Measurements from ENCODE around the gene TIMM13.

TIMM13 gene

DNA sequence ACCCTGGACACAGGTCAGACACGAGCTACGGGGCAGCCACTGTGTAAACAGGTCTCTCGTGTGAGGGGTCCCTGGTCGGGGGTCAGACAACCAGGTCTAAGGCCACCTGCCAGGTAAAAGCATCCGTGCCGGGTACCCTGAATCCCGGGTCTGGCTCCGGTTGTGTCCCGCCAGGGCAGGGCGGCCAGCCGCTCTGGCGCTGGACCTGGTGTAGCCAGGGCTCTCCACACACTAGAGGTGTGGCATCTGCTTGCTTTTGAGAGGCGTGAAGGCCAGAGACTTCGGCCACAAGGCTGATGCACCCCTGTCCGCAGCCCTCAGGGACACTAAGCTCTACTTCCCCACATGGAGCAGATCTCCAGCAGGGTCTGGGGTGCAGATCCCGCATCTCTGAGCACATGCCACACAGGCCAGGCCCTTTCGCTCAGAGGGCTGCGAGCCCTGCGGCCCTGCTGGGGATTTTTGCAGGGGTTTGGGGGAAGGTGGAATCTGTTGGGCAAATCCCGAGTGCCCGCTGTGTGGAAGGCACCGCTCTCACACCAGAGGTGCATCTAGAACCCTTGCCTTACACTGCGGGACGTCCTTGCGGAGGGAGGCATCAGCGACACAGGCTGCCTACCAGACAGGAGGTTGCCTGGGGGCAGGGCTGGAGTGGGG lies 13.8 kb upstream of the TIMM13 start:
- peaks cover 5% of the 10 kb centered on the region for H3K4me1 Mint-ChIP-seq
- H3K27me3 Mint-ChIP-seq, result no peaks in the 10 kb centered on the region
- H3K36me3 Mint-ChIP-seq, result no peaks in the 10 kb centered on the region
- H3K27ac Mint-ChIP-seq, result no peak overlapping the region
- H3K4me3 Mint-ChIP-seq, result no peak overlapping the region
- no peaks in the 10 kb centered on the region for H3K9me3 Mint-ChIP-seq

- Mint-ChIP-seq H3K4me3 (no peak overlapping the region), H3K4me1 (peaks cover 4% of the 10 kb centered on the region), H3K27me3 (no peaks in the 10 kb centered on the region), H3K36me3 (no peaks in the 10 kb centered on the region), H3K9me3 (no peaks in the 10 kb centered on the region), H3K27ac (no peak overlapping the region)
These were observed 13.1 kb upstream of the TIMM13 start for GRCh38 chr19:2440515-2440914.

- Mint-ChIP-seq H3K9me3 (no peaks in the 10 kb centered on the region), H3K4me1 (no peaks in the 10 kb centered on the region), H3K36me3 (no peaks in the 10 kb centered on the region), H3K27ac (no peak overlapping the region), H3K4me3 (no peak overlapping the region), H3K27me3 (no peaks in the 10 kb centered on the region)
These were observed 10.8 kb upstream of the TIMM13 start for GRCh38 chr19:2438178-2438577.

DNA sequence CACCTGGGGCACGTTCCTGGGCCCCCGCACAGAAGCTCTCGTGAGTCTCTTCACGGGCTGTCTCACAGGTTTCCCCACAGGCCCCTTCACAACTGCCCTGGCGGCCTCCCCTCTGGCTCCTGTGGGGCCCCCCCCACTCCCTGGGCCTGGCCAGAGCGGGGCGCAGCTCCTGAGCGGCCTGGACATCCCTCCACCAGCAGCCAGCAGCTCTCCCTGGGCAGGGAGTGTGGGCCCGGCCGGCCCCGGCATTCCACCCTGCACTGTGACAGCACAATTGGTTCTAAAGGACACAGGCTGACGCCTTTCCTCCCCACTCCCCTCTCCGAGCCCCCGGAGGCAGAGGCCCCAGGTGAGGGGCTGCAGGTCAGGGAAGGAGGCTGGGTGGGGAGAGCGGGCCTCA lies 9.5 kb upstream of the TIMM13 start:
- Mint-ChIP-seq H3K27me3 (no peaks in the 10 kb centered on the region), H3K4me3 (no peak overlapping the region), H3K36me3 (no peaks in the 10 kb centered on the region), H3K4me1 (no peaks in the 10 kb centered on the region), H3K9me3 (no peaks in the 10 kb centered on the region), H3K27ac (no peak overlapping the region)

DNA sequence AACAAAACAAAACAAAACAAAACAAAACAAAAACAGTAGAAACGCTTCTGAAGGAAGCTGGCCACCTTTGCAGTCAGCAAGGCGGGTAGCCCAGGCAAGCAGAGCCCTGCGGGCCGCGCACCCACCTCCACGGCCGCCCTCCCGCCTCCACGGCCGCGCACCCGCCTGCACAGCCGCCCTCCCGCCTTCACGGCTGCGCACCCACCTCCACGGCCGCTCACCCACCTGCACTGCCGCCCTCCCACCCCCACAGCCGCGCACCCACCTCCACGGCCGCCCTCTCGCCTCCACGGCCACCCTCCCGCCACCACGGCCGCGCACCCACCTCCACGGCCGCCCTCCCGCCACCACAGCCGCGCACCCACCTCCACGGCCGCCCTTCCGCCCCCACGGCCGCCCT lies 9.0 kb upstream of the TIMM13 start:
- Mint-ChIP-seq H3K9me3 (no peaks in the 10 kb centered on the region), H3K4me1 (no peaks in the 10 kb centered on the region), H3K36me3 (no peaks in the 10 kb centered on the region), H3K27me3 (no peaks in the 10 kb centered on the region), H3K27ac (no peak overlapping the region), H3K4me3 (no peak overlapping the region)

- no peak overlapping the region for H3K27ac Mint-ChIP-seq
- H3K4me3 Mint-ChIP-seq, result no peak overlapping the region
These were observed 7.4 kb upstream of the TIMM13 start for GRCh38 chr19:2434721-2435265.

GRCh38 chr19:2434267-2434666 lies 6.9 kb upstream of the TIMM13 start:
- Mint-ChIP-seq H3K4me1 (no peaks in the 10 kb centered on the region), H3K27me3 (no peaks in the 10 kb centered on the region), H3K36me3 (no peaks in the 10 kb centered on the region), H3K27ac (no peak overlapping the region), H3K4me3 (no peak overlapping the region), H3K9me3 (no peaks in the 10 kb centered on the region)

More at GRCh38 chr19:2434721-2435265, 7.4 kb upstream of the TIMM13 start:
- H3K36me3 Mint-ChIP-seq, result no peaks in the 10 kb centered on the region
- no peaks in the 10 kb centered on the region for H3K27me3 Mint-ChIP-seq
- H3K4me1 Mint-ChIP-seq, result no peaks in the 10 kb centered on the region
- no peaks in the 10 kb centered on the region for H3K9me3 Mint-ChIP-seq

DNA sequence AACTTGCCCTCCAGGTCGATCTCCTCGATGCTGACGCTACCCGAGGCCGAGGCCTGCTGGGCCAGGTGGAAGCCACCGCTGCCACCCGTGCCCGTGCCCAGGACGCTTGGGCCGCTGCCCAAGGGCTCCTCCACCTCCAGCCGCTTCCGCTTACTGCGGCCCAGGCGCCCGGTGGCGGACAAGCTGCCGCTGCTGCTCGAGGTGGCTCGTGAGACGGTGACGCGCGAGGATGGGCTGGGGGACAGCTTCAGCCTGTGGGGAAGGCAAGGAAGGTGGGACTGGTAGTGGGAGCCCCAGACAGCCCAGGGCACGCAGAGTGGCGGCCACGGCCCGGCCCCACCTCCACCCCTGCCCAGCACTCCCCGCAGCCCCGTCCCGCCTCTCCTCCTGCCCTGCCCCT lies 6.5 kb upstream of the TIMM13 start:
- H3K36me3 Mint-ChIP-seq, result no peaks in the 10 kb centered on the region
- H3K27me3 Mint-ChIP-seq, result no peaks in the 10 kb centered on the region
- H3K4me1 Mint-ChIP-seq, result no peaks in the 10 kb centered on the region
- no peak overlapping the region for H3K27ac Mint-ChIP-seq
- no peaks in the 10 kb centered on the region for H3K9me3 Mint-ChIP-seq
- no peak overlapping the region for H3K4me3 Mint-ChIP-seq

- Mint-ChIP-seq H3K36me3 (peaks cover 1% of the 10 kb centered on the region), H3K9me3 (no peaks in the 10 kb centered on the region), H3K27me3 (no peaks in the 10 kb centered on the region), H3K27ac (no peak overlapping the region), H3K4me3 (no peak overlapping the region), H3K4me1 (peaks cover 4% of the 10 kb centered on the region)
These were observed 4.9 kb upstream of the TIMM13 start for GRCh38 chr19:2432131-2432848.

DNA sequence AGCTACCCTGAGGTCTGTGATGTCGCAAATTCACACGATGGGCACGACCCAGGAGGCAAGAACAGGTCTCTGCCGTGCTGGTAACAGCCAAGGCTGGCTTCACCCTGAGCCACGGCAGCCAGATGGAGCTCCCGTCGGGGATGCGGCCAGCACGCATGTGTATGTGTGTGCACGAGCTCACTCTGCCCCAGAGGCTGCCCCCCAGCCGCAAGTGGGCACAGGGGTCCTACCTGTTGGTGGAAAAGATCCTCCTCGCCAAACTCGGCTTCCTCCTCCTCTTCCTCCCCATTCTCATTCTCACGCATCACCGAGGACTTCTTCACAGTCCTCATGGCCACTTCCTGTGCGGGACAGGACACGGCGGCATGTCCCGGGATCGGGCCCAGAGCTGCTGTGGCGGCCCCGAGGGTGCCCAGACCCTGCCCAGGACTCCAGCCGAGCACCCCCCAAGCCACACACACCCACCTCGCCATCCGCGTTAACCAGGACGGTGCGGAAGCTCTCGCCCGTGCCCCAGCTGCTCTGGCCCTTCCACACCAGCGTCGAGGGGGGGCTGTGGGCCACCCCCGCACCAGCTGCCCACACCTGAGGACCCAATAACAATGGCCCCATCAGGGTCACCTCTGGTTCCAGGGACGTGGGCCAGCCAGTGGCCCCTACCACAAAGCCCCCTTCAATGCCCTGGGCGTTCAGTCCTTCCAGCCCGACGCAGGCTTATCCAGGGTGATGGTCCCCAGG lies 4.1 kb upstream of the TIMM13 start:
- H3K4me1 Mint-ChIP-seq, result peaks cover 5% of the 10 kb centered on the region
- no peaks in the 10 kb centered on the region for H3K9me3 Mint-ChIP-seq
- peak overlapping the region; percentile 70 for H3K27ac Mint-ChIP-seq
- no peaks in the 10 kb centered on the region for H3K27me3 Mint-ChIP-seq
- no peak overlapping the region for H3K4me3 Mint-ChIP-seq
- H3K36me3 Mint-ChIP-seq, result peaks cover 2% of the 10 kb centered on the region

DNA sequence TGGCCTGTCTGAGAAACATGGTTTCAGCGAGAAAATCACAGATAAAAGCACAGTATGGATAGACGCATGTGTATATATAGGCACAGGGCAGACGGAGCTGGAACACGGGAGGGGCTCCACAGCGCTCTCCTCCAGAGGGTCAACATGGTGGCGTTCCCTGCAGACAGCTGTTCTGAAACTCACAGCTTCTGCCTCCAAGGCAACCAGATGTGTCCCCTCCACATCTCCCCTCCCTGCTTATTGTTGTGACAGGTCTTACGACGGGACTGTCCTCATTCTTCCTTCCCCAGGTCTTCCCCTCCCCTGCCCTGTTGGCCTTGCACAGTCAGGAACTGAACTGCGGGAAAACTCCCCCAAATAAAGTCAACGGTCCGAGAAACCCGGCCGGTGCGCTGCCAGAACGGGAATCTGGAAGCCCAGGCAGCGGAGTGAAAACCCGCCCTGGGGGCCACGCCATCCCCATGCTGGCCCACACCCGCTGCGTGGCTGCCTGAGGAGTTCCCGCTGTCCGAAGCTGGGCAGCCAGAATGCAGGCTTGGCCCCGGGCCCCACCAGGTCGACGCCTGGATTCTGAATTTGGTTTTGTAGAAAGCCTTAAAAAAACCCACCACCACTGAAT lies 2.6 kb upstream of the TIMM13 start:
- no peak overlapping the region for H3K4me3 Mint-ChIP-seq
- H3K9me3 Mint-ChIP-seq, result no peaks in the 10 kb centered on the region
- peaks cover 11% of the 10 kb centered on the region for H3K4me1 Mint-ChIP-seq
- H3K27ac Mint-ChIP-seq, result no peak overlapping the region
- no peaks in the 10 kb centered on the region for H3K27me3 Mint-ChIP-seq
- peaks cover 3% of the 10 kb centered on the region for H3K36me3 Mint-ChIP-seq

- H3K9me3 Mint-ChIP-seq, result no peaks in the 10 kb centered on the region
- H3K4me3 Mint-ChIP-seq, result no peak overlapping the region
- H3K27ac Mint-ChIP-seq, result peak overlapping the region; percentile 59
- peaks cover 11% of the 10 kb centered on the region for H3K4me1 Mint-ChIP-seq
- peaks cover 3% of the 10 kb centered on the region for H3K36me3 Mint-ChIP-seq
- H3K27me3 Mint-ChIP-seq, result no peaks in the 10 kb centered on the region
These were observed 1.6 kb upstream of the TIMM13 start for GRCh38 chr19:2428756-2429711.

DNA sequence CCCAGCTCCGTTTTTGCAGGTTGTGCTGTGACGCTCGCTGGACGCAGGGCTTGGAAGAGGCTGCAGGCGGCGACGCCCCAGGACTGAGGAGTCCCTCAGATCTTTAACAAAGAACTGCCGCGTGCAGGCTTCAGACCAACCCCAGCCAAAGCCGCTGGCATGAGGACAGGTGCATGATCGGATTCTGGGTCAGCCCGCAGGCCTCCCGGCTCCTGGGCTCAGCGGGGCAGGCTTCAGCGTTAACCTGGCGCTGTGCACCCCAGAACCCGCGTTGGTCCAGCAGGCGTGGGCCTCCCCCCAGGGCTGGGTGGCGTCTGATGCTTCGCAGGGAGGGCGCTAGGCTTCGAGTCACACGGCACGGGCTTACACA lies 920 bp upstream of the TIMM13 start:
- H3K27me3 Mint-ChIP-seq, result no peaks in the 10 kb centered on the region
- H3K4me3 Mint-ChIP-seq, result no peak overlapping the region
- no peaks in the 10 kb centered on the region for H3K9me3 Mint-ChIP-seq
- no peak overlapping the region for H3K27ac Mint-ChIP-seq
- peaks cover 3% of the 10 kb centered on the region for H3K36me3 Mint-ChIP-seq
- peaks cover 11% of the 10 kb centered on the region for H3K4me1 Mint-ChIP-seq

DNA sequence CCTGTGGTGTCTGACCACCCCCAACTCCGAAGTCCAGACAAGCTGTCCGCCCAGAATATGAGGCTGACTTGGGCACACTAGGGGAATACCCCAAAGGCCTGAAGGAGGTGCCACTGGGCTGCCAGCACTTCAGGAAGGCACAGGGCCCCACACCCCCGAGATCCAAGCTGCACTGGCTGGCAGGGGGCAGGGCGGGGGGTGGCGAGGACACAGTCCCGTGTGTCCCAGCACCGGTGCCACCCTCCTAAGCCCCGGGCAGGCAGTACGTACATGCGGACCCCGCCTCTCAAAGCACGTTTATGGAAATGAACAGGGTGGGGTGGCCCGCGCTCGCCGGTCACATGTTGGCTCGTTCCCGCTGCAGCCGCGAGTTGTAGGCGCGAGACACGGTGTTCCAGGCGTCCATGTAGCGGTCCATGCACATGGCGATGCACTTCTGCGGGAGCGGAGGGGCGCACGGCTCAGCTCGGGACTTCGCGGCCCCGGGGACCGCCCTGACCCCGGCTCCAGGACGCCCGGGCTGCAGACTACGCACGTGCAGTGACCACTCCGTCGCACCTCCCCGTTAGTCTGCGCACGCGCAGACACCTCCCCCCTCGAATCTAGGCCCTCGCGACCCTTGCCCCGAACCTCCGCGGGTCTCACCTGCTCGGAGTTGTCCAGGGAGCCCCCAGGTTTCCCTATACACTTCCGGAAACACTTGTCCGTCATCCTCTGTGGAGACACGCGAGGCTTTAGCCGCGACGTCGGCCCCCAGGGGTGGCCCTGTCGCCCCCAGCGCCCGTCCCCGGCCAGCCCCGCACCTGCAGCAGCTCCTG lies 566 bp downstream of the TIMM13 start:
- Mint-ChIP-seq H3K36me3 (peaks cover 3% of the 10 kb centered on the region), H3K4me1 (peaks cover 11% of the 10 kb centered on the region), H3K9me3 (no peaks in the 10 kb centered on the region), H3K4me3 (peak overlapping the region; percentile 96), H3K27ac (peak overlapping the region; percentile 99), H3K27me3 (no peaks in the 10 kb centered on the region)

Data from activated naive CD4-positive, alpha-beta T cell treated with anti-CD3 and anti-CD28 coated beads, Interleukin-2, amount 50 U/mL, for 24 hours (primary cell).